HG03565 (cell line): ENCODE data around the gene EXOSC9.

Source experiments
- ATAC-seq: cut with Tn5 transposase; IDR thresholded peaks from one replicate; pipeline ENCODE4 v1.9.1; 2021; ENCODE audit warnings: mild to moderate bottlenecking, moderate library complexity; ENCODE audit not compliant: unreplicated experiment

Gene EXOSC9

DNA sequence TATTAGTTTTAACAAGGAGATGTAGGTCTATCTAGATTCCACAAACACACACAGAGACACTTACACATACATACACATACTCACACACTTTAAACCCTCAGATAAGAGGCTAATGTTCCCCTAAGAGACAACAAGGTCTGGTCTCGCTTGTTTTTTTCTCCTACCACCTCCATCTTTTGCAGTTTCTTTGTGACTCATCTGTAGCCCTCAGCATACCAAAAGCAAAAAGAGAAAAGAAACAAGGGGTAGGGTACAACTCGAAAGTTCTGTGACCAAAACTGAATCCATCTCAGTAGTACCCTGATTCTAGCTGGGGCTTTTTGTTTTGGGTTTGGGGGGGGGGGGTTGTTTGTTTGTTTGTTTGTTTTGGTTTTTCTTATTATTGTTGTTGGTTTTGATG is 12.2 kb upstream of the EXOSC9 start:
- ATAC-seq = peak; percentile 96

DNA sequence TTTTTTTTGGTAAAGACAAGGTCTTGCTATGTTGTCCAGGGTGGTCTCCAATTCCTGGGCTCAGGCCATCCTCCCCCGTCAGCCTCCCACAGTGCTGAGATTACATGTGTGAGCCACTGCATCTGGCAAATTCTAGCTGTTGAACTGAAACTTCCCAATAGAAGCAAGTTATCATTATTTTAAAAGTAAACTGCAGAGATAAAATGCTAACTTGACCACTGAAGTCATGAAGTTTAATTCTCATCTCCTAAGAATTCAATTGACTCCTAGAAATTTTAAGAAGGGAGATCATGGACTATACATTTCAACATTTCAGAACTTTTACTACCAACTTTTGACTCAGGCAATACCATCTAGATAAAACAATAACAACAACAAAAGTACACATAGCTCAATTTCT is 11.7 kb upstream of the EXOSC9 start:
- ATAC-seq = no peak

DNA sequence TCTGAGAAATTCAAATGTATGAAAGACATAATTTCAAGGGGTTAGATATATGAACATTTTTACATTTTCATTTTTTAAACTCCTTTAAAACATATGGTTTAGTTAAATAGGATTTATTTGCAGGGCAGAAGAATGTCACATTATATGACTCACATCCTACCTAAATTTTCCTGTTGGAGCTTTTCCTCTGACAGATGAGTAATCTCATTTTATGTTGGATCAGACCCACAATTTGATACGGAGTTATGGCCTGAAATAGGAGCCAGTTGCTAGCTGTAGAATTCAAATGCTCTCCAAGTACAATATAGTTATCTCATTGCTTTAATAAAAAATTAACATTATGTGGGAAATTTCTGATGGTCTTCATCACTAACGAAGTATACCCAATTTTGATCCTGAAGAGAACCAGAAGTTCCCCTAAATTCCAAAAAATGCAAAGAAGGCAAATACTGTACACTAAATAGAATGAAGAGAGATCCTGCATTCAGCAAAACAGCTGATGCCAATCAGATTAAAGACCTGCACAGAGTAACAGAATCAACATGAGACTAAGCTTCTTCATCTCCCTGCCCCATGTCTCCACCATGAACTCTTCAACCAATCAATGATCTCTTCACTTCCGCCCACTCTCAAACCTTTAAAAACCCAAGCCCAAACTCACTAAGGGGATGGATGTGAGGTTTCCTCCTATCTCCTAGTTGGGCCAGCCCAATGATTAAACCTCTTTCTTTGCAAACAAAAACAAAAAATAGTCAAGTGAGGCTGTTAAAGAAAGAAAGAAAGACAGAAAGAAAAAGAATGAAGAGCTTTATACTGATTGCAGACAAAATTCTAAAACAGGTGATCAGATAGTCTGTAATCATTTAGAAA is 10.9 kb upstream of the EXOSC9 start:
- ATAC-seq = no peak

DNA sequence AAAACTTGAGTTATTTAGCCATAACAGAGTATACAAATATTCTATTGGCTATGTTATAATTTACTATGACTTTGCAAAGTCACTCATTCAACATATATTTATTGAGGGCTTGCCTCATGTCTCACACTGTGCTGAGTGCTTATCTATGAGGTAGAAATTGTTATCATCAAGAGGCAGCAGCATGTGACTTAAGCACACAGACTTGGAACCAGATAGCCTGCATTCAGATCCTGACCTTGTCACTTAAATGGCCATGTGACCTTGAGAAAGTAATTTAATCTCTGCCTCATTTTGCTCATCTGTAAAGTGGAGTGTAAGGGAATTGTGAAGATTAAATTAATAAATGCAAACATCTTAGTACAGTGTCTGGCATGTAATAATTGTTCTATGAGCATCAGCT is 10.1 kb upstream of the EXOSC9 start:
- ATAC-seq = no peak

DNA sequence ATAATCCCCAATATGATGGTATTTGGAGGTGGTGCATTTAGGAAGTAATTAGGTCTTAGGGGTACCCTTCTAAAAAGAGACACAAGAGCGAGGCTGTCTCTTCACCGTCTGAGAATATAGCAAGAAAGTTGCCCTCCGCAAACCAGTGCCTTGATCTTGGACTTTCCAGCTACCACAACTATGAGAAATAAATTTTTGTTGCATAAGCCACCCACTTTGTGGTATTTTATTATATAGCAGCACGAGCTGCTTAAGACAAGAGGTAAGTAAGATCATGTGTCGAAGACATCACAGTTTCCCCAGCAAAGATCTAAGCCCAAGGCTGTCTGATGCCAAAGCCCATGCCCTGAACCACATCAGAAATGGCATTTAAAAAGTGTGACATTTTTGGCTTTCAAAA is 9.6 kb upstream of the EXOSC9 start:
- no peak for ATAC-seq

DNA sequence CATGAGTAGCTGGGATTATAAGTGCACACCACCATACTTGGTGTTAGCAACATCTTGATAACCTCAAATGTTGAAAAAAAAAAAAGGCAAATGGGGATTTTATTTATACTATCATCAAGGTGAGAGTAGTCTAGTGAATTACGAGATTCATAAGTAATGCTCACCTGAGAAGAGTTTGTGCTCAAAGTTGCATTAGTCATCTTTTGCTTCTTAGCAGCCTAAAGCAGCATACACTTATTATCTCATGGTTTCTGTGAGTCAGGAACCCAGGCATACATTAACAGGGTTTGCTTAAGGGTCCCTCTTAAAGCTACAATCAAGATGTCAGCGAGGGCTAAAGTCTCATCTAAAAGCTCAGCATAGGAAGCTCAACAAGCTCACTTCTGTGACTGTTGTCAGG is 8.2 kb upstream of the EXOSC9 start:
- no peak for ATAC-seq

DNA sequence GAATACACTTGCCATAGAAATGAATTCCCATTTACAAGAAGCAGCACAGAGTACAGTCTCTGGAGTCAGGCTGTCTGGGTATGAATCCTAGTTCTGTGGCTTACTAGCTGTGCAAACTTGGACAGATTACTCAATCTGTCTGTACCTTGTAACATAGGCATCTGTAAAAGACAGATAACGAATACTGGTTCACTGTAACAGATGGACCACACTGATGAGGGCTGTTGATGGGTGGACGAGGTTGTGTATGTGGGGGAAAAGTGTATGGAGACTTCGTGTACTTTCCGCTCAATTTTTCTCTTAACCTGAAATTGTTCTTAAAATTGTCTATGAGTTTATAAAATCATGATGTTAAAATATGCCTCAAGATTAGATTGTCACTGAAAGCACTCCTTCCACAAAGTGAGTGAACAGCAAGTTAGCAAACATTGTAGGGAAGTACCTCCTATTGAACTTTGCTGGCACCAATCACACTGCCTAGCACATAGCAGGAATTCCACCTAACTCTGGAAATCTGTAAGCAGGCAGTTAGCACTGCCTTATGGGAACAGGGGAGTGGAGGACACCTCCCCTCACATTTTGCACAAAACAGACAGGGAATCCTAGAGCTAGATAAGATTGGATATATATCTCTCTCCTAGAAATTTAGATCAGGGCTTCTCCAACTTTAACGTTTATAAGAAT is 6.5 kb upstream of the EXOSC9 start:
- no peak for ATAC-seq

DNA sequence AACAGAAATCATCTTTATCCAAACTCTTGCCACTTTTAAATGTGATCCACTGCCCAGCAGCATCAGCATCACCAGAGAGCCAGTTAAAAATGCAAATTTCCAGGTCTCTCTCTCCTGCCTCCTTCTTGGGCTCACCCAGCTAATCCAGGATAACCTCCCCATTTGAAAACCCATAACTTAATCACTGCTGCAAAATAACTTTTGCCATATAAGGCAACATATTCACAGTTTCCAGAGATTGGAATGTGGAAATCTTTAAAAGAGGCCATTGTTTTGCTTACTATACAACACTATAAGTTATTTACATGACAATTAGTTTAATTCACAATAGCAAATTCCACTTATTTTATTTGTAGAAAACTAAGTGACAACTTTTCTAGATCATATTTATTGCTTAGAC is 4.8 kb upstream of the EXOSC9 start:
- ATAC-seq = no peak

DNA sequence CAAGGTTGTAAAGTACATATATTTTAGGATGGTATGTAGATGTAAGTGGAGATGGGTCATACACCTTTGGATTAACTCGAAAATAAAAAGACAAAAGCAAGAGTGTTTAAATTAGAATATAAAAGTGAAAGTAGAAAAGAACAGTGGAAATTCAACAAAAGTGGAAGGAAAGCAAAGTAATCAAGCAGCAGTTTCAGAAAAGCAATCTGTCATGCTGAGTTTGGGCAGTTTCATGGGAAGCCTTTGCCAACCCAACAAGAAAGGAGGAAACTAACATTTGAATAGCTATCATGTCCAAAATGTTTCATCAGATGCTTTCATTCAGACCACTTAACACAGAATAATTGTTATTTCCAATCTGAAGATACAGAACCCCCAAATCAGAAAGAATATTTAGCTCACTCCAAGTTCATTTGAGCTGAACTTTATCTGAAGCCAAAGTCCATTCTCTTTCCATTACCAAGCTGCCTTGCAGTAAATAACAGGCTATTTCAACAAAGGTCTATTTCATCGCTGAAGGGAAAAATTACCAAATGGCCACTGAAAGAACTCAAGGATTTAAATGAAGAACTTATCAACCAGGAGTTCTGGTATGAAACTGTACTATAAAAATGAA is 1.8 kb upstream of the EXOSC9 start:
- no peak for ATAC-seq

DNA sequence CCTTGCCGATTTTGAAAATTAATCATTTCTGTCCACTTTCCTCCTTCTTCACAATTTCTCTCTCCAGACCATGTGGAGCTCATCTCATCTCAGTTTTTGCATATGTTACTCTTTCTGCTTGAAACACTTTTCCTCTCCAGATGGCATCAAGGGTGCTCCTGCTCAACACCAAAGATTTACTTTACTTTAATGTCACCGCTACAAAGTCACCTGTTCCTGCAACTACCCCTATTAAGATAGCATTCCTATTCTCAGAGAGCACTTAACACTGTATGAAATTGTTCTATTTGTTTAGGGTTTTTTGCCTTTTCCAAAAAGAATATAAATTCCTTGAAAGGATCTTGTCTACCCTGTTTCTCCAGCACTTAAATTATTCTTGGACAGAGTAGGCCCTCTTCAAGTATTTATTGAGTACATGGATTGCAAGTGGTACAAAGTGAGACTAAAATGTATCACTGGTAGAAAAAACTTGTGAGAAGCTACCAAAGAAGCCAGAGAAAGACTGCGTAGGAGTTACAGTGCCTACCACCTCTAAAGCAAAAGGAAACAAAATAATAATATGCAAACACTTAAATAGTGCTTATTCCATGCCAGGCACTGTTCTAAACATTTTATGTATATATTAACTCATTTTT is 1.1 kb upstream of the EXOSC9 start:
- no peak for ATAC-seq

DNA sequence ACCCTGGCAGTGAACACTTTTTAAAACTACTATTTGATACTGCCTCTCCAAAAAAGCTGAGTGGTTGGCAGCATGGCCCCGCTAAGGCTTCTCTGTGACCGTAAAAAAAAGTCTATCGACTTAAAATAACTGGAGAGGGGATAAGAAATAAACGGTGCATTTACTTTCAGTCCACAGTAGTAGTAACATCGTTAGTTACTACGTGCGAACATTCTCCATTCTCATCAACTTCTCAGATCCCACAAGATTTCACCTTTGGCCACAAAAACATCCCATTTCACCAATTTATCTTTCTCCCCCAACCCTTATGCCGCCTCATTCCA is 524 bp upstream of the EXOSC9 start:
- ATAC-seq = peak; percentile 26

DNA sequence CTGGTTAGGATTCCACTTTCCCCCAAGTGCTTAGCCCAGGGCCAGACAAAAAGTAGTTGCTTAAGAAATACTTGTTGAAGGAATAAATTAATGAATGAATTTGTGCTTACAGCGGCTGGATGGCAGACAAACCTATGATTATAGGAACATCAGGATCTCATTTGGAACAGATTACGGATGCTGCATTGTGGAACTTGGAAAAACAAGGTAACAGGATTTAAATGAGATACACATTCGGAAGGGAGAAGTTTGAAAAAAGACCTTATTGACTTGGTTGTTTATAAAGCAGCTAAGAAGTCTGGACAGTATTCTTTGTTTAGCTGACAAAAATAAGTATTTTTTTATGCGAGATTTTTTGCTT is 572 bp downstream of the EXOSC9 start:
- ATAC-seq = peak; percentile 0

DNA sequence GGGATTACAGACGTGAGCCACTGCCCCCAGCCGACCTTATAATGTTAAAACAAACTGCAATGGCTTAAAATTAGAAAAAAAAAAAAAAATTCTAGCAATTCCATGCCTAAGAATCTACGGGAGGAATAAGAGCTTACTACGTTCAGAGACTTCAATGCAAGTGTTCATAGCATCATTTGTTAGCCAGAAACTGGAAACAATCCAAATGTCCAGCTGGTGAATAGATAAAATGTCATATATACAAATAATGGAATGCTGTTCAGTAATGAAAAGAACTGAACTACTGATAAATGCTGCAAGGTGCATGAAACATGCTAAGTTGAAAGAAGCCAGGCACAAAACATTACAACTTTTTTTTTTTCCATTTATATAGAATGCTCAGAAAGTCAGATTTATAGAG is 5.3 kb downstream of the EXOSC9 start:
- no peak for ATAC-seq

DNA sequence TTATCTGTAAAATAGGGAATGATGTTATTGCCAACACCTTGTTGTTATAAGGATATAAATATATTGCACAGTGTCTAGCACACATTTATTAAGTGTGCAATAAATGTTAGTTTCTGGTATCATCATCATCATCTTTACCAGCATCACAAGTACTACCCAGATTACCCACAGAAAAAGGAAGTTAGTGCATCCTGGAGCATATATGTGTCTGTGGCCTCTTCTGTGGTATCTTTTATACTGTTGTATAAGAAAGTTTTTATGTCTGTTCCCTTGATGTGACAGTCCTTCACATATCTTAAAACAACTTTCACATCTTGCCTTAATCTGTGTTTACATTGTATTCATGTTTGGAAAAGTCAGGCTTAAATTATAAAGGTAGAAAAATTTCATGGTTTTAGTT is 10.0 kb downstream of the EXOSC9 start:
- no peak for ATAC-seq

DNA sequence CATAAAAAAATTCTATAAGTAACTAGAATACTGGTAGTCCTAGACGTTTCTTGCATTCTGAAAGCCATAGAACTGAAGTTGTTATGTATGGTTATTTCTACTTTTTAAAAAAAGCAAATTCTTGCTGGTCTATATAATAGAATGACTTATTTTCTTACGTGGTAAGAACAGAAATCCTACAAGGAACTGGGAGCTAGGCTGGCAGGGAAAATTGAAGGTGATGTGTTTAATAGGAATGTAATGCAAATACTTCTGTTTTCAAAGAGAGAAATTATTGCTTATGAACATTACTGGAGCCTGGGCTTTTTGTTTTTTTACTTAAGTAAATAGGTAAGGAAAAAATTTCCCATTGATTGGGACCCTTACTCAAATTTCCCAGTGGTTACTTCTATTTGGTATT is 13.6 kb downstream of the EXOSC9 start:
- ATAC-seq = no peak

DNA sequence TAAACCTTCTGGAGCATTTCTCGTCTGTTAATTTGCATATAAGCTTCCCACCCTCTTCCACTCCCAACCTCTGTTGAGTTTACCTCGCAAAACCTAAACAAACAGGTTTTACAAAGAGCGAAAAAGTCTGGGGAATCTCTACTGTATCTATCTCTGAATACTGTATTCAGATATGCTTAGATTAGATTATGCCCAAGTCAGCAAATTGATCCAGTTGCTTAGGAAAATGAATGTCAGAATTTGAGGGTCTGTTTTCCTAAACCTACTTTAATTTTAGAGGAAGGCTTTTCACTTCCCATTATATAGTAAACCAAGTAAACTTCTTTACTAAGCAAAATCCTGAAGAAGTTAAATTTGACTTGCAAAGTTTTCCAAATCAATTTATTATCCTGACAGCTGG is 15.9 kb downstream of the EXOSC9 start:
- no peak for ATAC-seq

DNA sequence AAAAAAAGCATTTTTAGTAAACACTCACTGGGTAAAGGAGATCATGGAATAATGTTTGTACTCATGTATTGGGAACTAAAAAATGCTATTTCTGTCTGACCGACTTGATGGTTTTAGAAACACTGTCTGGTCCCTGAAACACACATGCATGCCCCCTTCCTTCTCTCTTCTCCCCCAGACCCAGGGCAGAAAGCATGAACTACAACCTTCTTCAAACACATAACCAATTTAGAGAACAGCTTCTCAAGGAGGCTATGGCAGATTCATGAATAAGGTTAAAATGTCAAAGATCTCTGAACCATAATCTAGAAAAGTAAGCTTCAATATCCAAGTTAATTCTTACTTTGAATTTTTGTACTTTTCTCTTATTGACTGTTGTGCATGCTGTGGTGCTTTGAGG is 16.6 kb downstream of the EXOSC9 start:
- ATAC-seq = no peak

DNA sequence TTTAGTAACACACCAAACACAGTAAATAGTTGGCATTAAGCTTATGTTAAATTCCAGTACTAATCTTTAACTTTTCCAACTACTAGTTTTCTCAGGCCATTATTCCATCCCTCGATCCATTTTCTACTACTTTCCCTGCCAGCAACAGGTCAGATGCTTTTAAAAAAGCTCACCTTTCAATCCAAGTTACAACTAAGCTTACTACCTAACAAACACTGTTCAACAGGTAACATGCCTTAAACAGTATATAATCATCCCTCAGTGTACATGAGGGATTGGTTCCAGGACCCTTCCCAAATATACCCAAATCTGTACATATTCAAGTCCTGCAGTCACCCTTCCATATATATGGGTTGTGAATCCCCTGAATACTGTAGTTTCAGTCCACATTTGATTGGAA is 17.1 kb downstream of the EXOSC9 start:
- ATAC-seq = no peak

DNA sequence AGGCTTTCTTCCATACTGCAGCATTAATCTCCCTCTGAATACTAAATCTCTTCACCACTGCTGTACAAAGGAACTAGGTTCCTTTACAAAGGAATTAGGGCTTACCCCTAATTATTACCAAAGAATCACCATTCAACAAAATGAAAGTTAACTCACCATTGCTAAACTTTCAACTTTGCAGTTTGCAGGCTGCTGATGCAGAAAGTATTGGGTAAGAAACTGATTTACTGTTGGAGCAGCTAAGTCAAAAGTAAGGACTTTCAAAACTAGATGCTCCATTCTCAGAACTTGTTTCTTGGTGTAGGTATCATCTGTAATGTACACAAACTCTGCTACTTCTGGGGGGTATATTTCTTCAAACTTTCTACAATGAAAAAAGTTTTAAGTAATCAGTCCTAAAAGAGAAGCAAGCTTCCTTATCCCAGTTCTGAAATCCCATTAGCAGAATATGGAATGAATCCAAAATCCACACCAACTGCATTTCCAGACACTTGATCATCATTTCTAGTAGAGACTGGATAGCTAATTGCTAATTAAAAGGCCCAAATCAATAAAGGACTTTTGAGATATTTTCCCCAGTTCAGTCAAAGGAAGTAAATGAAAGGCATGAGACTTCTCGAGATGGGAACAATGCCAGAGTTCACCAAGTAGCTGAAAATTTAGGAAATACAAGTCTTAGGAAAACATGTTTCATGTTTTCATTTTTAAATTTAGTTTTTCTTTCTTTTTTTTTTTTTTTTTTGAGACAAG is 18.3 kb downstream of the EXOSC9 start:
- ATAC-seq = no peak

DNA sequence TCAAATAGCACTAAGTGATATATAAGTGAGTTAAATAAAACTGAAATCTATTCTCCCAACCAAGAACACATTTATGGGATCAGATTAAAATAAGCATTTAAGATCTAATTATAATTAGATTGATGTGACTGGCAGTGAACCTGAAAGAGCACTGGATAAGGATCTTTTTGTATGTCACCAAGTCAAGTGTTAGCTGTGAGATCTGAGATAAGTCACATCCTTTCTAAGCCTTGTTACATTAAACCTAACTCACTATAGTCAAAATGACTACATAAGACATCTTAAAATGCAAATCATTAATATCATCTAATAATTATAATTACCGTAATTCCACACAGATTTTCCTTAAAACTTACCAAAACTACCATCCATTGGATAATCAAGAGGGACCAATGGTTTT is 20.9 kb downstream of the EXOSC9 start:
- no peak for ATAC-seq

DNA sequence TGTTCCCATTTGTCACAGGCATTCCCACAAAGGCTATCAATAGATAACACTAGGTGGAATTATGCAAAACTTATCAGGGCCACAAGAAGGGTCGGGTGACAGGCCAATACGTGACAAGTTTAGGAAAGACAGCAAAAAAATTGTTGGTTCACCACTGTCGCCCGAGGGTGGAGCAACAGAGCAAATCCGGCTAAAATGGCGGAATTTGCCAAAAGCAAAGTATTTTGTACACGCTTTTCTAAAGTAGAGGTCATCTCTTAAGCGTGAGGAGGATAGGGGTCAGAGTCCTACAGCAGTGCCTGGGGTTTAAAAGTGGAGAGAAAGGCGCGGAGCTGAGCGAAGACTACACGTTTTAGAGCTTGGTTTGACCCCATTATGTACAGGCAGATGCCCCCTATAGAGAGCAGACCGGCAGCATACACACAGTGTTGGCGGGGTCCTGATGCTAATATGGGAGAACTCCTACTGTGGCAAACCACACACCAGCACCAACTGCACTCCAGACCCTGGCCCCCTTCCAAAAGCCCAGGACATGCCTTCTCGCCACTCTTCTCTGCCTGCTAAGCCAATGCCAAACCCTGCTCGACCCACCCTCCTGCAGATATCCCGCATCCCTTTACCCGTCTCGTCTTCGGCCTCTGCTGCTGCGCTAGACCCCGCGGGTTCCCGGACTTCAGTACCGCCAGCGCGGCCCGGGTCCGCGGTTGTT is 21.8 kb downstream of the EXOSC9 start:
- ATAC-seq = peak; percentile 32
